Choroid plexus epithelial cell (primary cell): ENCODE data around the gene CHST11.

Experiments used
- DNase-seq: peaks from one replicate; pipeline ENCODE4 v3.0.0-alpha.2; 2010; ENCODE audit warnings: low read depth
- H3K4me3 ChIP-seq: 2 replicates; pipeline ENCODE4 v1.5.1; 2011; ENCODE audit warnings: low read depth, mild to moderate bottlenecking, control low read depth, low read length, moderate library complexity
- TF ChIP-seq, protein P1 (sequence below): conservative IDR thresholded peaks from 2 replicates; pipeline ENCODE4 v1.5.1; 2011; ENCODE audit warnings: low read depth, mild to moderate bottlenecking, control low read depth, inconsistent platforms, low read length, moderate library complexity

Gene CHST11

DNA sequence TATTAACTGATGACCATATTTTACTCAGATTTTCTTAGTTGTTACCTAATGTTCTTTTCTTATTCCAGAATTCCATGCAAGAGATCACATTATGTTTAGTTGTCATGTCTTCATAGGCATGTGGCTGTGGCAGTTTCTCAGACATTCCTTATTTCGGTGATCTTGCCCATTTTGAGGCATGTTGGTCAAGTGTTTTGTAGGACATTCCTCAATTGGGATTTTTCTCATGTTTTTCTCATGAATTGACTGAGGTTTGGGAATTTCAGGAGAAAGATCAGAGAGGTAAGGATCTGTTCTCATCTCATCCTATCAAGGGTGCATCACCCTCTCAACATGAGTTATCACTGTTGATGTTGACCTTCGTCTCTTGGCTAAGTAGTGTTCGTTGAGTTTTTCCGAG lies 81.3 kb downstream of the CHST11 start:
- no peak overlapping the region for H3K4me3 ChIP-seq
- DNase-seq: no peak
- TF ChIP-seq, protein P1, sequence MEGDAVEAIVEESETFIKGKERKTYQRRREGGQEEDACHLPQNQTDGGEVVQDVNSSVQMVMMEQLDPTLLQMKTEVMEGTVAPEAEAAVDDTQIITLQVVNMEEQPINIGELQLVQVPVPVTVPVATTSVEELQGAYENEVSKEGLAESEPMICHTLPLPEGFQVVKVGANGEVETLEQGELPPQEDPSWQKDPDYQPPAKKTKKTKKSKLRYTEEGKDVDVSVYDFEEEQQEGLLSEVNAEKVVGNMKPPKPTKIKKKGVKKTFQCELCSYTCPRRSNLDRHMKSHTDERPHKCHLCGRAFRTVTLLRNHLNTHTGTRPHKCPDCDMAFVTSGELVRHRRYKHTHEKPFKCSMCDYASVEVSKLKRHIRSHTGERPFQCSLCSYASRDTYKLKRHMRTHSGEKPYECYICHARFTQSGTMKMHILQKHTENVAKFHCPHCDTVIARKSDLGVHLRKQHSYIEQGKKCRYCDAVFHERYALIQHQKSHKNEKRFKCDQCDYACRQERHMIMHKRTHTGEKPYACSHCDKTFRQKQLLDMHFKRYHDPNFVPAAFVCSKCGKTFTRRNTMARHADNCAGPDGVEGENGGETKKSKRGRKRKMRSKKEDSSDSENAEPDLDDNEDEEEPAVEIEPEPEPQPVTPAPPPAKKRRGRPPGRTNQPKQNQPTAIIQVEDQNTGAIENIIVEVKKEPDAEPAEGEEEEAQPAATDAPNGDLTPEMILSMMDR: no peak

DNA sequence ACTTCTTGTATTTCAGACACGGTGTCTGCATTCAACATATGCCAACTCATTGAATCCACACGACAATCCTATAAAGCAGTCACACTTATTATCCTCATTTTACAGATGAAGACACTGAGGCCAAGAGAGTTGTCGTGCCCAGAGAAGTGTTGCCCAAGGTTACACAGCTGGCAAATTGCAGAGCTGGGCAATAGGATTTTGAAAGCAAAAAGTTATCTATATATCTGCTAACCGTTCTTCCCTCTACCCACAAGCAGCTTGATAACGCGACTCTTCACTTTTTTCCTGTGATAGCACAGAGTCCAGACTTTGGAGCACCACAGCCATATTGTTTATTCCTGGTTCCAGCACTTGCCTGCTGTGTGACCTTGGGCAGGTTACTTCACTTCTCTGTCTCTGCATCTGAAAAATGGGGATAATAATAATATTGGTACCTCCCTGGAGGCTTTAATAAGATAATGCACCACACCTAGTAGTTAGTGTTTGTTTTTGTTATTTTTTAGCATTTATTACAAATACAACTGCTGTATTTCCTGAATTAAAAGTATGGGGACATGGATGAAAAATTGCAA lies 82.2 kb downstream of the CHST11 start:
- TF ChIP-seq, protein P1: no peak
- DNase-seq: no peak
- H3K4me3 ChIP-seq: no peak overlapping the region

DNA sequence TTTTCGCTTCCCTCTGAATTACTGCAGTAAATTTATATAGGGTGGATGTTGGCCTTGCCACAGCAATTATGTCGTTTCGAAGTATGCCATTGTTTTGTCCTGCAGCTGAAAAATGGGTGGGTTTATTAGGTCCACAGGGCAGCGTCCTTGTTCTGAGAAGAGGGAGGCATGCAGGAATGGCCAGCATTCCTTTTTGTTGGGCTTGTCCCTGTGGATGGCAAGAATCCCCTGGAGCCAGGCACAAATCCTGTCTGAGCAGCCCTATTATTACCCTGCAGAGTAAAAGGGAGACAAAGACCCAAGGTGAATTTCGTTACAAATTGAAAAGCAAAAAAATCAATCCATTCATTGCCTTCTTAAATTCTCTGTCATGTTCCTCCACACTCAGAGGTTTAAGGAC lies 88.1 kb downstream of the CHST11 start:
- TF ChIP-seq, protein P1: no peak
- H3K4me3 ChIP-seq: no peak overlapping the region
- no peak for DNase-seq

DNA sequence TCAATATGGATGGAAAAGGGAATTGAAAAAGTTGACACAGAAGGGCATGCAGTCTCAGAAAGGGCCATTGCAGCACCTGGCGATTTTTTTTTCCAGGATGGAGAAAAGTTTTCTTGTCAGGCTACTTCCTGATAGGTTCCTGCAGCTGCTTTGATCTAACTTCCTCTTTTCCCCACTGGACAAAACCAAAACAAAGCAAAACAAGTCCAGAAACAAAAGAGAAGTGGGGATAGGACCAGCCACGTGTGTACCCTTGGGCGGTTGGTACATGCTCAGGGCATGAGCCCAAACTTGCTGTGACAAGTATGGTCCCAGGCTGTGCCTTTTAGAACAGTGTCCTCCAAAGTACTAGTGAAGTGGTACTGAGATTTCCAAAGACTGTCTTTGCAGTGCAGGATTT lies 89.8 kb downstream of the CHST11 start:
- DNase-seq: no peak
- H3K4me3 ChIP-seq: no peak overlapping the region
- TF ChIP-seq, protein P1: no peak

DNA sequence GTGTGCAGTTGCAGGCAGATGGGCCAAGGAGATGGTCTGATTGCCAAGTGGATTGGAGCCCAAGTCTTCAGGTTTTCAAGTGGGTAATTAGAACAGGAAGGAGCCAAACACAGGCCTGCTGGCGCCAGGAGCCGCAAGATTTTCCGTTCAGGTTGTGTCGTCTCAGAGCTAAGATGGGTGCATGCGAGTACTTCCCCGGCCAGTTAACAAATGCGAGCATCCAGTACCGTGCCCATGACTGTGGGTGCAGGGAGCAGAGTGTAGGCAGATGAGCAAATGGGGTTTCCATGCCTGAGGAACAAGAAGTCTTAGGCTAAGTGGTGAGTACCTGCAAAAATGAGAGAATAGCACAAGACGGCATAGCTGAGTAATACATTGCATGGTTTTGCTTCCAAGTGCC lies 90.5 kb downstream of the CHST11 start:
- DNase-seq: no peak
- TF ChIP-seq, protein P1: no peak
- no peak overlapping the region for H3K4me3 ChIP-seq

DNA sequence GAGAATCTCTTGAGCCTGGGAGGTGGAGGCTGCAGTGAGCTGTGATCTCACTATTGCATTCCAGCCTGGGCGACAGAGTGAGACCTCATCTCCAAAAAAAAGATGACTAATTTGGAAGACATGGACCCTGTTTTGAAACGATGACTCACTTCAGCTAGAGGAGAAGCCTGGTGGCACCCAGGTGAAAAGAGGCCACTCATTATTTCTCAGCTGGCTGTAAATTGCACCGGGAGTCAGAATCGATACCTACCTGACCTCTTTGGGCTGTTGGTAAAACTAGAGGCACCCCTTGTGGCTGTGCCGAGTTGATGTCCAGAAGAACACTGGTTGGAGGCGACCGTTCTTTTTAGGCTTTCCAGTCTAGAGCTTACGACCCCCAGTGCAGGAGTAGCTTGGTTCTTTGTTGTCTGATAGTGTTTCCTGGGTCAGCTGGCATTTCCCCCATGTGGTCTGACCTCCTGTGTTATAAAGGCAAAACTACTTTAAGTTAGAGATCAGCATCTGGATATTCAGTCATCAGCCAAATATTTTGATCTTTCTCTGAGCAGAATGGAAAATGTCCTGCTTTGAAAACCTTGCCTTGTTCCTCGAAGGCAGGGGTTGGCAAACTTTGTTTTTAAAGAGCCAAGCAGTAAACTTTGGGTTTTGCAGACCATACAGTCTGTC lies 93.2 kb downstream of the CHST11 start:
- no peak overlapping the region for H3K4me3 ChIP-seq
- TF ChIP-seq, protein P1: peak; percentile 9
- DNase-seq: peak; percentile 27
